ENCODE results near the gene SIAH2. TPM values are rescaled to one million over a fixed set of nuclear protein-coding genes. Genes with fewer than 3 reads are reported as not detected.

SIAH2 gene
- total RNA-seq, 4 donors from 2014 or later, result 25.3 to 37.9 (median 28.0) TPM

DNA sequence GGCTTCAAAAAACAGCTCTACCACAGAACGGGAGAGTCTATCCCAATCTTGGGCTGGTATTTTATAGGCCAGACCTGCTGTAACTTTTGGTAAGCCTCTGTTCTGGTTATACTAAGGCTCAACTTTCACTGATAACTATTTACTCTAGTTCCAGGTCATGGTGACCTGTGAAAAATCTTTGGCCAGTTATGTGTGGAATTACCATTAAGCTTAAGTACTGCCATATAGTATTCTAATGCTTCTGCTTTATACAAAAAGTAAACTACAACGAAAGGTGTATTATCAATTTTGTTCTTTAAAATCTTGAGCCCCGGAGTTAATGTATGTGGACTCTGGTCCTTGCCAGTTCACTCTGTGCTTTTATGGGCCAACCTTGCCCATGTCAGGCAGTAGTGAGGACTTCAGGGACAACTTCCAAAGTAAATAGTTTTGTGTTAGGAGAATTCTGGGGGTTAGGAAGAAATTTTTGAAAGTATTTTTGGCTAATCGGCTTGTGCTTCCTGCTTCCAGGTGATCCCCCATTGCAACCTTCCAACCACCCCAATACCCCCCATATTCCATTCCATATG lies 6.4 kb downstream of the SIAH2 start:
- TF ChIP-seq, protein P1, sequence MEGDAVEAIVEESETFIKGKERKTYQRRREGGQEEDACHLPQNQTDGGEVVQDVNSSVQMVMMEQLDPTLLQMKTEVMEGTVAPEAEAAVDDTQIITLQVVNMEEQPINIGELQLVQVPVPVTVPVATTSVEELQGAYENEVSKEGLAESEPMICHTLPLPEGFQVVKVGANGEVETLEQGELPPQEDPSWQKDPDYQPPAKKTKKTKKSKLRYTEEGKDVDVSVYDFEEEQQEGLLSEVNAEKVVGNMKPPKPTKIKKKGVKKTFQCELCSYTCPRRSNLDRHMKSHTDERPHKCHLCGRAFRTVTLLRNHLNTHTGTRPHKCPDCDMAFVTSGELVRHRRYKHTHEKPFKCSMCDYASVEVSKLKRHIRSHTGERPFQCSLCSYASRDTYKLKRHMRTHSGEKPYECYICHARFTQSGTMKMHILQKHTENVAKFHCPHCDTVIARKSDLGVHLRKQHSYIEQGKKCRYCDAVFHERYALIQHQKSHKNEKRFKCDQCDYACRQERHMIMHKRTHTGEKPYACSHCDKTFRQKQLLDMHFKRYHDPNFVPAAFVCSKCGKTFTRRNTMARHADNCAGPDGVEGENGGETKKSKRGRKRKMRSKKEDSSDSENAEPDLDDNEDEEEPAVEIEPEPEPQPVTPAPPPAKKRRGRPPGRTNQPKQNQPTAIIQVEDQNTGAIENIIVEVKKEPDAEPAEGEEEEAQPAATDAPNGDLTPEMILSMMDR (IDR thresholded peaks at IDR 0.05; ENCODE audit: low read depth), result no peak

DNA sequence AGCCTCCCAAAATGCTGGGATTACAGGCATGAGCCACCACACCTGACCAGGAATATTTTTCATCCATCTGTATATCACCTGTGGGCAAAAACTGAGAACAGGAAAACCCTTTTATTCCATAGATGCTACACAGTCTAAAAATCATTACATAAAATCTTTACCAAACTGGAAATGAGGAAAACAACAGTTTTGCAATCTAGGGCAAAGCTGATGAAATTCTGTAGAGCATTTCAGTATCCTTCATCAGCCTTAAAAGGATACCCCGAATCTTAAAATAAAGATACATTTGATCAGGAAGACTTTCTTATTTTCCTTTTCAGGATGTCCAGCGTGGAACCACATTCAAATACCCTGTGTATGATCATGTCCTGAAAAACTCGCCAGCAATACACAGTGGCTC lies 7.1 kb downstream of the SIAH2 start:
- TF ChIP-seq, protein P1 (IDR thresholded peaks at IDR 0.05; ENCODE audit: low read depth), result no peak

DNA sequence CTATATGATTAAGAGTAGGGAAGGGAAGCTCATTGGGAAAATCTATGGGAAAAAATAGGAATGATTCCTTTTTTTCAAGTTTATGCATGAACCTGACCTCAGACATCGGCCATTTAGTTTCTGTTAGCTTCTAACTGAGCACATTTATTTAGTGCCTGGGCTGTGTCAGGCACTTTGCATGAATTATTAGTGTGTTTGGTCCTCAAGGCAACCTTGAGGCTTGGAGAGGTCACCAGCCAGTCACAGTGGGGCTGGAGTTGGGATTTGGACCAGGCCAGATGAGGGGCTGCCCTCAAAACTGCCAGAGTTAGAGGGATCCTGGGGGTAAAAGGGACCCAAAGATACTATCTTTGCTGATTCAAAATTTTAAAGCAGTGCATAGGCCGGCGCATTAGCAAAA lies 8.1 kb downstream of the SIAH2 start:
- TF ChIP-seq, protein P1 (IDR thresholded peaks at IDR 0.05; ENCODE audit: low read depth), result no peak

DNA sequence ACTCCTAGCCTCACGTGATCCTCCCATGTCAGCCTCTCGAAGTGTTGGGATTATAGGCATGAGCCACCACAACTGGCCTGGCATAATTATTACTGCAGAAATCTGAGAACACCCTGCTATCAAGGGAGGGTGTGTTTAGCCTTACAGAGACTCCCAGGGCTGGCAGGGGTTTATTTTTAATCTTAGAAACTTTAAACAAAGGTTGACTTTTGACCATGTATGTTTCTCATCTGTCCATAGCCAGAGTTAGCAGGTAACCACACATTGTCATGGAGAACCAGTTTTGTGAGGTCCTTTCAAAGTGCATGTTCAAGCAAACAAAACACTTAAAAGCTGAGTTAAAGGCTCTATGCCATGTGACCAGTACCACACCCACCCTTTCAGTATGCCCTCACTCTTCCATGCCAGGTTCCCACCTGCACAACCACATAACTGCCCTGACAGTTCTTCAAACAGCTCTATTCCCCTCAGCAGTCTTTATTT lies 11.1 kb downstream of the SIAH2 start:
- TF ChIP-seq, protein P1 (IDR thresholded peaks at IDR 0.05; ENCODE audit: low read depth), result no peak

DNA sequence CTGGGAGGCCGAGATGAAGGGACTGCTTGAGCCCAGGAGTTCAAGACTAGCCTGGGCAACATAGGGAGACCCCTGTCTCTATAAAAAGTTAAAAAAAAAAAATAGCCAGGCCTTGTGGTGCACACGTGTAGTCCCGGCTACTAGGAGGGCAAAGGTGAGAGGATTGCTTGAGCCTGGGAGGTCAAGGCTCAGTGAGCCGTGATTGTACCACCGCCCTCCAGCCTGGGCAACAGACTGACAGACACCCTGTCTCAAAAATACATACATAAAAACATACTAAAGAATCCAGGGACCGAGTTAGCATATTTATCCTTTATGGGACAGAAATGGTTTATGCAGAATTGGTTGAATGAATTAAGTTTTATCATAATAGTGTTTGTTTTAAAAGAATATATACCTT lies 13.7 kb downstream of the SIAH2 start:
- TF ChIP-seq, protein P1 (IDR thresholded peaks at IDR 0.05; ENCODE audit: low read depth), result no peak

DNA sequence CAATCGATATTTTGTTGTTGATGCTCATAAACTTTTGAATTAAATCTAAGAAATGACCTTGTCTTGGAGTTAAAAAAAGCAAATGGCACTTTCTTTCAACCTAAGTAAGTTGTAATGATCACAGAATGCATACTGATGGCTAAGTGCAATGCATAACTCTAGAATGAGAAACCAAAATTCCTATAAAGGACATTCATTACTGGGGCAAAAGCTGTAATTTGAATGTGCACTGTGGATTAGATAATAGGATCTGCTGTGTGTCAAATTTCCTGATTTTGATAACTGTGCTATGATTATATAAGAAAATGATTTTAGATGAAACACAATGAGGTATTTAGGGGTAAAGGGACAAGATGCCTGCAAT lies 14.3 kb downstream of the SIAH2 start:
- TF ChIP-seq, protein P1 (IDR thresholded peaks at IDR 0.05; ENCODE audit: low read depth), result no peak

DNA sequence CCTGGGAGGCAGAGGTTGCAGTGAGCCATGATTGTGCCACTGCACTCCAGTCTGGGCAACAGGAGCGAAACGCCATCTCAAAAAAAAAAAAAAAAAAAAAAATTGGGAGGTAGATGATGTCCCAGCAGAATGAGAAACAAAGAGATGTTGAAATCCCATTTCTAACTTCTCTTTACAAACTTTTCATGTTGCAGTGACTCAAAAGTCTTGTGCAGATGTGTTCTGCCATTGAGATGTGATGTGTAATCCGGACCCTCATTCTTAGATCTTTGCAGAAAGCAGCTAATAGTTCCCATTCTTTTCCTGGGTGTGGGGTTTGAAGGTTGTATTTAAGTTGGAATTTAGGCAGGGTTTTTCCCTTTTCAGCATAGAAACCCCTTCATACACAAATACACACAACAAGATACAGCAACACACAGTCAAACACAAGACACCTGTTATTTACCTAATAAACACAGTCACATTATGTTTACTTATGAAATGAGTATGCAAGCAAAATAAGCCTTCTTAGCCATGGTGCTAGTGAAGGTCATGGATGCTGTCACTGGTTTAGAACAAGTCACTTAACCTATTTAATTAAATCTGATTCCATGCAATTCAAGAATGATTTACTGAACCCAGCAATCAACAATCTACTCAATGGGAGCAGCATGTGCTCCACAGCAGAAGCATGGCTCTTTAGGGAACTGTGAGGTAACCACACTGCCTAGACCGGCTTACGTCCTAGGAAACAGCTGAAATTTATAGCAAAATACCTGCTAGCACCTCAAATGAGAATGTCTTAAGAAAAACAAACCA lies 14.9 kb downstream of the SIAH2 start:
- TF ChIP-seq, protein P1 (IDR thresholded peaks at IDR 0.05; ENCODE audit: low read depth), result no peak

All from subcutaneous adipose tissue (tissue), 4 donors.